Tibial nerve (tissue), 4 donors: ENCODE data around the gene FAT1.

Experiments
- CTCF ChIP-seq, 5 experiments: fragments of 200-600 bp in 3 of 5; fragments of 450-650 bp in 2 of 5; sonication (generic) in 3 of 5; IDR thresholded peaks; one replicate each; pipeline ENCODE4 v1.5.1; 2016 to 2019; ENCODE audit warnings: antibody characterized with exemption in 5 of 5, mild to moderate bottlenecking in 3 of 5, moderate library complexity in 2 of 5
- EP300 ChIP-seq, 2 donors: sonication (generic); formaldehyde crosslinking; IDR thresholded peaks; one replicate each; pipeline ENCODE4 v1.6.1; 2017; ENCODE audit warnings: antibody characterized with exemption in 2 of 2, mild to moderate bottlenecking in 1 of 2
- POLR2A ChIP-seq, 2 donors: fragments of 450-650 bp; IDR thresholded peaks; one replicate each; pipeline ENCODE4 v1.6.1; 2017; ENCODE audit warnings: antibody characterized with exemption in 2 of 2, mild to moderate bottlenecking in 2 of 2, moderate library complexity in 2 of 2

- TF ChIP-seq POLR2A (IDR thresholded peaks at IDR 0.05) (no peak), CTCF (IDR thresholded peaks at IDR 0.05) (no peak), EP300 (IDR thresholded peaks at IDR 0.05) (no peak)
Measured at GRCh38 chr4:186634591-186635128, 89.0 kb downstream of the FAT1 start.
